RWPE2 (cell line): Measurements from ENCODE around the gene GPR26.

ENCODE experiments used
- ATAC-seq: fragments of 200-7000 bp; cut with Tn5 transposase; 3 replicates; pipeline ENCODE4 v1.9.1; 2021; ENCODE audit warnings: low read depth
- DNase-seq: peaks from one replicate; pipeline ENCODE4 v3.0.0-alpha.2; 2020; ENCODE audit warnings: low spot score
- H3K27ac ChIP-seq: fragments of 450-650 bp; 2 replicates; pipeline ENCODE4 v1.5.1; 2017; ENCODE audit warnings: mild to moderate bottlenecking; ENCODE audit not compliant: poor library complexity, severe bottlenecking
- H3K27me3 ChIP-seq: fragments of 250-450 bp; sonication (Bioruptor Pico); 2 replicates; pipeline ENCODE4 v1.5.1; 2021; ENCODE audit warnings: mild to moderate bottlenecking, moderate library complexity; ENCODE audit not compliant: insufficient read depth, poor library complexity, severe bottlenecking
- H3K36me3 ChIP-seq: fragments of 250-450 bp; sonication (Bioruptor Pico); 2 replicates; pipeline ENCODE4 v1.5.1; 2020; ENCODE audit warnings: low read depth, mild to moderate bottlenecking, moderate library complexity
- H3K4me1 ChIP-seq: fragments of 250-450 bp; sonication (Bioruptor Pico); 2 replicates; pipeline ENCODE4 v1.5.1; 2021; ENCODE audit warnings: mild to moderate bottlenecking, moderate library complexity; ENCODE audit not compliant: insufficient read depth, poor library complexity, severe bottlenecking
- H3K4me3 ChIP-seq: fragments of 250-450 bp; sonication (Bioruptor Pico); 2 replicates; pipeline ENCODE4 v1.5.1; 2021; ENCODE audit warnings: mild to moderate bottlenecking, moderate library complexity; ENCODE audit not compliant: severe bottlenecking
- H3K9me3 ChIP-seq: fragments of 250-450 bp; sonication (Bioruptor Pico); 2 replicates; pipeline ENCODE4 v1.5.1; 2021; ENCODE audit warnings: mild to moderate bottlenecking, moderate library complexity; ENCODE audit not compliant: severe bottlenecking
- CTCF ChIP-seq: fragments of 450-650 bp; IDR thresholded peaks from one replicate; pipeline ENCODE4 v1.5.1; 2017; ENCODE audit warnings: mild to moderate bottlenecking, moderate library complexity; ENCODE audit not compliant: poor library complexity, severe bottlenecking

The GPR26 gene

GRCh38 chr10:123742751-123743440 lies 76.7 kb downstream of the GPR26 start:
- Histone ChIP-seq H3K27ac (no peak overlapping the region), H3K4me3 (no peak overlapping the region), H3K4me1 (no peaks in the 10 kb centered on the region), H3K9me3 (no peaks in the 10 kb centered on the region), H3K27me3 (peaks cover 5% of the 10 kb centered on the region), H3K36me3 (no peaks in the 10 kb centered on the region)
- DNase-seq = no peak
- TF ChIP-seq CTCF = no peak
- no peak for ATAC-seq

GRCh38 chr10:123743441-123744223 lies 77.5 kb downstream of the GPR26 start:
- DNase-seq = no peak
- Histone ChIP-seq H3K36me3 (no peaks in the 10 kb centered on the region), H3K9me3 (no peaks in the 10 kb centered on the region), H3K4me3 (no peak overlapping the region), H3K27ac (no peak overlapping the region), H3K27me3 (peaks cover 5% of the 10 kb centered on the region), H3K4me1 (no peaks in the 10 kb centered on the region)
- no peak for ATAC-seq
- no peak for TF ChIP-seq CTCF

- no peak for ATAC-seq
- Histone ChIP-seq H3K4me1 (no peaks in the 10 kb centered on the region), H3K9me3 (no peaks in the 10 kb centered on the region), H3K36me3 (no peaks in the 10 kb centered on the region), H3K27ac (no peak overlapping the region), H3K27me3 (peaks cover 5% of the 10 kb centered on the region), H3K4me3 (no peak overlapping the region)
- no peak for TF ChIP-seq CTCF
- DNase-seq = no peak
Measured at GRCh38 chr10:123744224-123744536, 78.0 kb downstream of the GPR26 start.
